ENCODE results near the gene ROR1.

Gene ROR1

GRCh38 chr1:63983391-63984256, 209.8 kb downstream of the ROR1 start:
- DNase-seq: no peak

DNA sequence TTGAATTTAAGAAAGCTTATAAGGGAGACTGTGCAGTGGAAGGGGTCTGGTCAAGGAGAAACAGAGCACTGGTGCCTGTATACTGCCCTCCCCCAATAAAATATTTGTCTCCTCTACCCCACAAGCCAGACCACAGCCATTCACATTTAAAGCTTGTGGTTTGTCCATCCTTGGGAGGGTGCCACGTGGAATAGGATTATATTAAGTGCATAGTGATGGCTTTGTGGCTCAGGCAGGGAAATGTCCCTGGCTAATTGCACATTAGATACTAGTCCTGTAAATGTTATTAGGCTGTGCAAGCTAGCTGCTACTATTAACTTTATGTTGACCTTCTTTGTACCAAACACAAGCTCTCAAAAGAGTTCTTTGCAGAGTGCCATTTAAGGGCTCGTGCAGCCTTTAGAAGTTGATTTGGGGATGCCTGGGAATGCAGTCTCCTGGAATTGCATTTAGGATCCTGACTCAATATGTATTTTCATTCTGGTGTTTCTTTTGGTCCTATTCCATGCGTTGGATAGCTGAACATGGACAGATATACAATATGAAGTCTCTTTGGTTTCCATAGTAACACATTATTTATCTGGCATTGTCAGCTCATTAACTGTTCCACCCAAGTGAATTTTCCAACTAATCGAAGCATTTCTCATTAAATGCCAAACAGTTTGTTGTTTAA, 210.6 kb downstream of the ROR1 start:
- no peak for DNase-seq

GRCh38 chr1:63984930-63985290, 211.1 kb downstream of the ROR1 start:
- no peak for DNase-seq

DNA sequence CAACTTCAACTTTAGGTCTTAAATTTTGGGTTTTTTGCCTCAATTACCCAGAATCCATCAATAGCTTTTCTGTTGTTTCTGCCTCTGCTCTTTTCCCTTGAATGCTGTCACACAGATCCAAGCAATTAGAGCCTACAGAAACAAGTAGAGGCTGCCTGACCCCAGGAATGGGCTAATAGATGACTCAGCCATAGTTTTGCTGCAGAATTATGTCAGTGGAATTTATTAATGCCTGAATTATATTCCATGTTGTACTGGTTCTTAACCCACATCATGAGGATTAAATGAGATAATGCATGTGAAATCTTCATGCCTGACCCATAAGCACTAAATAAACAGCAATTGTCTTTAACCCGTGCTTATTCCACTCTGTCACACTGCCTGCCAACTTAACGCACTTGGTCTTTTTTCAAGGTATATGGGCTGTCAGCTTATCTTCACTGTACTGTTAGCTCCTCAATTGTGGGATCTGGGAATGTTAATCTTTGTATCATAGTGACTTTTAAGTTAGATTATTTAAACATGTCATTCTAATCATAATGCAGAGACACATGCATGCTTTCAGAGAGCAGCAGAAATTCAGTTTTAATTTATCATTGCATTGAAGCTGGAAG, 213.3 kb downstream of the ROR1 start:
- DNase-seq: no peak

DNA sequence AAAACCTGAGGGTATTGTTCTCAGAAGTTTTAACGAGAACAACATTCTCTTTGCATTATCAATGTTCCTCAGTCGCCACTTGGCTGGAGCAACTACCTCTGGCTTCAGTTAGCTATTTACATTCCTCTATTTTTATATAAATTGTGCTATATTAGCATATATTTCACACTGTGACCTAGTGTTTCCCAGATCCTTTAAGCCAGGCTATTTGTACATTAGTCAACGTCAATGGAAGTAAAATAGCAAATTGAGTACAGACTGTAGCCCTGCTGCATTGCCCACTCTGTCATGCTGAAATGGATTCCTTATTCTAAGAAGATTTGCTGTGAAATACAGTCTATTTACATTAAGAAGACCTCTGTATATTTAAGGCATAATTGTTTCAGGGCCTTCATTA, 213.8 kb downstream of the ROR1 start:
- no peak for DNase-seq

- no peak for DNase-seq
Observed at GRCh38 chr1:63988941-63989340, 215.1 kb downstream of the ROR1 start.

- DNase-seq: no peak
Observed at GRCh38 chr1:63991685-63992084, 217.9 kb downstream of the ROR1 start.

- no peak for DNase-seq
Observed at GRCh38 chr1:64000021-64000420, 226.2 kb downstream of the ROR1 start.

DNA sequence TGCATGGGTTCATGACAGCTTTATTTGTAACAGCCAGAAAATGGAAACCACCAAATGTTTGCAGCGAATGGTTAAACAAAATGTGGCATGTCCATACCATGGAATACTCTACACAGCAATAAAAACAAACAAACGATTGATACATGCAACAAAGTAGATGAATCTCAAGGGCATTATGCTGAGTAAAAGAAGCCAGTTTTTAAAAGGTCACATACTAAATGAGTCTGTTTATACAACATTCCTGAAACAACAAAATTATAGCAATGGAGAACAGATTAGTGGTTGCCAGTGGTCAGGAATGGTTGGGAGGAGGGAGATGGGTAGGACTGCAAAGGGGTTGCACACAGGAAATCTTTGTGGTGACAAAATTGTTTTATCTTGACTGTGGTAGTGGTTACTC, 227.2 kb downstream of the ROR1 start:
- DNase-seq: no peak

DNA sequence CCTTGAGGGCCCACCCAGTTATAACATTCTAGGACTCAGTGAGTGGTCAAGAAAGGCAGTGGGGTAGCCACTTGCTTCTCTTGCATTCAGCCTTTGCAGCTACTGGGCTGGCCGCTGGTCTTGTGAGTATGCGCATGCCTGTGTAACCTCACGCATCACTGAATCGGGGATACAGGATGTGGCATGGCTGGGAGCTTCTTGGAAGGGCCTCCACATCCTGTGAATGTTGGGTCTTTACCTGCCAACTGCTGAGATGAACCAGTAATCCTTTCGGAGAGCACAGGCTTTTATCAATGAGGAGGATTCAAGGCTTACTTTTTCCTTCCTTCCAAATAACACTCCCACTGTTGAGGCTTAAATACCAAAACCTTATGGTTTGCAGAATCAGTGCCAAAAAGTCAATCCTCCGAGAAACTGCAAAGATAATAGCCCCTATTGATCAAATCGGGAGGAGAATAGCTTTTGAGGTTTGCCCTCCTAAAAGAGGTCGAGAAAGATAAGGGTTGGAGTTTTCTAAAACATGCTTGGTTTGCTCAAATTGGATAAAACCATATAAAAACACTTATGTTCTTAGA, 230.7 kb downstream of the ROR1 start:
- no peak for DNase-seq

DNA sequence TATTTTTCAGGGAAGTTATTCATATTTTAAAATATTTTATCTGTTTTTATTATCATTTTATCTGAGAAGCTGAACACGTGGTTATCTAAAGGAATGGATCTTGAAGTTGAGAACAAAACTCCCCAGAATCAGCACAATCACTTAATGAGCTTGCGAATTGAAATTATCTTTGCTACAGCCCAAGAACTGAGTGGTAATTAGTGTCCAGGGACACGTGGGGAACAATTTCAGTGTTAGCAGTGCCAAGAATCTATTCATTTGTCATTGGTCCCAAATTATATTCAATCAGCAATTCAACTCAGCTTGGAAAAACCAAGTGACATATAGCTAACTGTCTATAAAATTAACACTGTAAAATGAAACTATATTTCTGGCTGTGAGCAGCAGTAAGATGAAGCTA, 232.0 kb downstream of the ROR1 start:
- no peak for DNase-seq

GRCh38 chr1:64006276-64007051, 232.6 kb downstream of the ROR1 start:
- DNase-seq: no peak

GRCh38 chr1:64010316-64010715, 236.5 kb downstream of the ROR1 start:
- no peak for DNase-seq

GRCh38 chr1:64013395-64013794, 239.6 kb downstream of the ROR1 start:
- DNase-seq: no peak

GRCh38 chr1:64019818-64020217, 246.0 kb downstream of the ROR1 start:
- no peak for DNase-seq

DNA sequence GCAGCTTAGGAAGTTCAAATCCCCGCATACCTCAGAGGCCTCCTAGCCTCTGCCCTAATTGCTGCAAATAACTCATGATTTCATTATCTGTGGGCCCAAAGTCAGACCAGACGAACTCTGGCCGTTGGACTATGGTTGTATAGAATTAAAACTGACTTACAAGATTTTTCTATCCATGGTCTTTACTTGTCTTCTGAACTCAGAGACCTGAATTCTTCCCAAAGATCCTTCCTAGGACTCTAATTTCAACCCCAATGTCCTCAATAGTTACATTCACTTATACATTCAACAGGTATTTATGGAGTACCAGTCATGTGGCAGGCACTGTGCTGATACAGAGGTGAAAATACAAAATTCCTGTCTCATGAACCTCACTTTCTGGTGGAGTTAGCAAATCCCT, 247.2 kb downstream of the ROR1 start:
- DNase-seq: no peak

DNA sequence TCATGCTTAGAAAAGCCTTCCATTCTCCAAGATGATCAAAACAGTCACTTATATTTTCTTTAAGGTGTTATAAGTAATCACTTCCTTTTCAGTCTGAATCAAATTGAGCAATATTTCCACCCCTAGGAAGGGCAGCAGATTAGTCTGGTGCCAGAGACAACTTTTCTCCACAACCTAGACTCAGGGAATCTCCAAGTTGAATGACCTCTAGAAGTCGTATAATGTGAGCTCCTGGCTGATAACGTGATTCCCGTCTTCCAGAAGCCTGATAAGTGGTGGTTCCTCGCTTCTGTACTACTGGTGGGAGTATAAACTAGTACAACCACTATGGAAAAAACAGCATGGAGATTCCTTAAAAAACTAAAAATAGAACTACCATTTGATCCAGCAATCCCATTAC, 251.2 kb downstream of the ROR1 start:
- no peak for DNase-seq

DNA sequence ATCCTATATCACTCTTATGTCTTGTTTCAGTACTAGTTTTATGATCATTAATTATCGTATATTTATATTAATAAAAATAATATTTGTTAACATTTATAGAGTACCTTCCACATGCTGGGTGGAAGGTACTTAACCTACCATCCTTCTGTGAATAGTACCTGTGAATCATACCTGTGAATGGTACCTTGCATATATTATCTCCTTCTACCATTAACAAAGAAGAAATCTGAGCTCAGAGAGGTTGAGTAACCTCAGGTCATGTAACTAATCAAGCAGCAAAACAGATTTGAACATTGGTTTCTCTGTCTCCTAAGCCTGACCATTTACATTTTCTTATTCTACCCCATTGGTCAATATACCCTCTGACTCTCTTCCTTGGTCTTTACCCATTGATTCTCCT, 255.2 kb downstream of the ROR1 start:
- no peak for DNase-seq

GRCh38 chr1:64030411-64030810, 256.6 kb downstream of the ROR1 start:
- DNase-seq: no peak

- DNase-seq: no peak
Observed at GRCh38 chr1:64031236-64031635, 257.4 kb downstream of the ROR1 start.

DNA sequence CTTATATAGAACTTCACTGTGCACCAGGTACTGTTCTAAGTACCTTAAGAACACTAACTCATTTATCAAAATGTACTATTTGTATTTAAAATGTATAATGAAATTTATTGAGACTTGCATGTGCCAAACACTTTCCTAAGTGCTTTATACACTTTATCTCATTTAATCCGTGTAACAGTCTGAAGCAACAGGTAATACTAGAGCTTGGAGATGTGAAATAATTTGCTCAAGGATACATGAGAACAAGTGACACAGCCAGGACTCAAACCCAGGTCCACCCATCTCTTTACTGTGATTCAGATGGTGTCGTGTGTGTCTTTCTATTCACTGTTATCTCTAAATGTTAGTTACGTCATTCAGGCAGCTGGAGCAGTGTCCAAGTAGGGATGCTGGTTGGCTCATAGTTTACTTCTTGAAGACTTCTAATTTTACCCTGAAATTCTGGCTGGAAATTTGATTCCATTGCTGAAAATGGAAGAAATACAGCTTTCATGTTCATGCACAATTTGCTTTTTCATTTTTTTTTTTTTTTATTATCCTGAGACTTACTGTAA, 259.9 kb downstream of the ROR1 start:
- no peak for DNase-seq

DNA sequence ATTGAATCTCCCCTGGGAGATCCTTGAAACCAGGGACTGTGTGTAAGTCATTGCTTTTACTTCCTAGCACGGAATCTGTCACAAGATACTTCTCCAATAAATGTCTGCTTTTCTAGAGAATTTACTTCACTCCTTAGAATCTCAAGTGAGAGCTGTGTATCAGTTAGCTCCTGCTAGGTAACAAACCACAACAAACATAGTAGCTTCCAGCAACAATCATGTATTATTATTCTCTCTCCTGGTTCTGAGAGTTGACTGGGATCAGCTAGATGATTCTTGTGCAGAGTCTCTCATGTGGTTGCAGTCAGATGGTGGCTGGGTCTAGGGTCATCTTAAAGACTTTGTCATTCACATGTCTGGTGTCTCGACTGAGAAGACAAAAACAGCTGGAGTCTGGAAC, 262.7 kb downstream of the ROR1 start:
- DNase-seq: no peak

DNA sequence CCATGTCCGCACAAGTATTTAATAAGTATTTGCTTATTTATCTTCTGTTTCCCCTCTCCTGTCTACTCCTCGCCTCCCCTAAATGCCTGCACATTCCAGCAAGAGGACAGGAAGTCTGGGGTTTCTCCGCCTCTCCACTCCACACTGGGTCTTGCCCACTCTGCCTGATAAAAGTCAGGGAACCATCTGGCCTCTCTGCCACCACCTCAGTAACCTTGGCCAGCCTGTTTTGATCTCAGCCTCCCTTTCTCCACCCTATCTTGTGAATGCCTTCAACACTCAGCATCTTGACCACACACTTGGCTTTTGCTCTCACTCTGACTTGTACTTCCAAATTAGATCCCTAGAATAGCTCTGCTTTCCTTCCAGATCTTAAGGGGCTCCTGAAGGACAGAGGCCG, 264.3 kb downstream of the ROR1 start:
- no peak for DNase-seq

Data from stimulated activated CD4-positive, alpha-beta T cell treated with anti-CD3 and anti-CD28 coated beads, Interleukin-1b, Interleukin-23, amount 100 ng/mL, for 48 hours (primary cell).